HG03025 (cell line): ENCODE measurements around the gene WDR59.
"Not testable (repeated sequence)": the region's sequence is repeated elsewhere in the genome, so short reads cannot be mapped to it uniquely, and the experiment has no call there.

ENCODE experiments used
- ATAC-seq: cut with Tn5 transposase; IDR thresholded peaks from one replicate; pipeline ENCODE4 v1.9.1; 2021; ENCODE audit warnings: mild to moderate bottlenecking, moderate library complexity; ENCODE audit not compliant: unreplicated experiment, low FRiP score

The WDR59 gene

DNA sequence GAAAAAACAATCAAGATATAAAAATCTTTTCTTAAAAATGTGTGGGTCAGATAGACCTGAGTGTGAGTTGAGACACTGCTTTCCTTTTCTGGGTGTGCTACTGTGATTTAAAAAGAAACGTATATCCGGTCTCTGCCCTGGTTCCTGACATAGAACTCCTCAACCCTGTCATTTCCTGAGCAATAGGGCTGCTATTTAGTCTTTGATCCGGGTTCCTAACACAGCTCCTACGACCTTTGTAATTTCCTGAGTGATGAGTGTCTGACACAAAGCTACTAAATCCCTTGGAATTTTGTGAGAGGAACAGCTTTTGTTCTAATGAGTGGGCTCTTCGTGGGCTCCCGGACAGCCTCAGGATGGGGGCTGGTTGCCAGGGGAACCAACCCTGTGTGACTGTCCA, 116.4 kb downstream of the WDR59 start:
- no peak for ATAC-seq

DNA sequence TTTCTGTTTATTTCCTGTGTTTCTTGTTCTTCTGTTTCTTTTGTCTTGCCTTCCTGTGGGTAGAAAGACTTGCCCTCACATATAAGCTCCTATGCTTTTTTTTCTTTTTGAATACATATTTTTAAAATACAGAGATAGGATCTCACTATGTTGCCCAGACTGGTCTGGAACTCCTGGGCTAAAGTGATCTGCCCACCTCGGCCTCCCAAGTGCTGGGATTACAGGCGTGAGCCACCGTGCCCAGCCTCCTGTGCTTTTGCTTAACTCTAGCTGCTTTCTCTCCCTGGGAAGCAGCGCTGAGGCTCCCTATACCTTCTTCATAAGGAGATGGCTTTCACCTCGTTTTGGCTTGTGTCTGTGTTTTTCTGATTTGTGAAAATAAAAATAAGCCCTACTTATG, 116.9 kb downstream of the WDR59 start:
- ATAC-seq, result no peak

DNA sequence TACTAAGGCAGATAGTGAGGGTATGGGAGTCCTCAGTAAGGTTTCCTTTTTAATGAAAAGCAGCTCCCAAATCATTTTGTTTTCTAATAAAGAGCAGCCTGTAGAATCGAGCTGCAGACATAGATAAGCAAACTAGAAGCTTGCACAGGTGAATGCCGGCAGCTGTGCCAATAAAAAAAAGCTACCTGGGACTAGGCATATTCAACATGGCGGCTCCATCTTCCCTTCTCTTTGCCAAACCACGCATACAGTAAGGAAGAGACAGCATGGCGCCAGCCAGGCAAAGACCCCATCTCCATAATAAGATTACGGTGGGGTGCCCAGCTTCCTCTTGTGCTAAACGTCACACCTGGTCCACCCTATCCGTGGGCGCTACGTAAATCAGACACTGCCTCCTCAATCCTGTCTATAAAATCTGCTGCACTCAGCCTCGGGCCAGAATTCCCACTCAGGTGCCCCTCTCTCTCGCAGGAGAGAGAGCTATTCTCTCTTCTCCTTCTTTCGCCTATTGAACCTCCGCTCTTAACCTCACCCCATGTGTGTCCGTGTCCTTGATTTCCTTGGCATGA, 117.6 kb downstream of the WDR59 start:
- no peak for ATAC-seq

DNA sequence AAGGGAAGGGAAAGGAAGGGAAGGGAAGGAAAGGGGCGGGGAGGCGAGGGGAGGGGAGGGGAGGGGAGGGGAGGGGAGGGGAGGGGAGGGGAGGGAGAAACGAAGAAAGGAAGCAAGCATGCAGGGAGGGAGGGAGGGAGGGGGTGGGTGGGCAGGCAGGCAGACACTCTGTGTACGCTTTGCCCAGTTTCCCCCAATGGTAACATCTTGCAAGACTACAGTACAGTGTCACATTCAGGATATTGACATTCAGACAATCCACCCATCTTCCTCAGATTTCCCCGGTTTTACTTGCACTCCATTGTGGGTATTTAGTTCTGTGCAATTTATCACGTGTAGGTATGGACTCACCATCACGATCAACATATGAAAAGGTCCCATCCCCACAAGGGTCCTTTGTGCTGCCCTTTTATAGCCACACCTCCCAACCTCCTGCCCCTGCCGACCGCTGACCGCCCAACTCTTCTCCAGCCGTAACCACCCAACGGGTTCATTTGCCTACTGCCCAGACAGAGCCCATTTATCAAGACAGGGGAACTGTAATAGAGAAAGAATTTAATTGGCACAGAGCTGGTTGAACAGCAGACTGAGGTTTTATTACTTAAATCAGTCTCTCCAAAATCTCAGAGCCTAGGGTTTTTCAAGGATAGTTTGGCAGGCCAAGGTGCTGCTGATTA, 118.9 kb downstream of the WDR59 start:
- no peak for ATAC-seq

DNA sequence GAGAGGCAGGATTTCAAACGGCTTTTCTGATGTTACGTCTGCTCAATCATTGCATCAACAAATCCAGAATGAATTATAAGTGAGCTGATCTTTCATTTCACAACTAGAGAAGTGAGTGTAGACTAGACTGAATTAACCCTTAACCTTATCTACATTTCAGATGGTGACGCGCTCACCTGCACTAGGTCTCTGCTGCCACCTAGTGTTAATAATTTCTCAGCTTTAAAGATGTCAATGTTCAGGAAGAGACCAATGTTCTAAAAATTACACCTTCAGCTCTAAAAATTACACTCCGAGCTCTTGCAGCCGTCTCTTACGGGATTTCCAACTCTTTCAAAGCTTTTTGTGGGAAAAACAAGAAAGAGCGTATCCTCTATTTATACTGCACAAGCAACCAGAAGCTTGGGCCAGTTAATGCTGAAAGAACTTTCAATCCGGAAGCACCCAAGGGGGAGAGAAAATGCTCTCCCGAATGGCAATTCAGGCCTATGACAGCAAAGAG, 122.1 kb downstream of the WDR59 start:
- ATAC-seq, result no peak

DNA sequence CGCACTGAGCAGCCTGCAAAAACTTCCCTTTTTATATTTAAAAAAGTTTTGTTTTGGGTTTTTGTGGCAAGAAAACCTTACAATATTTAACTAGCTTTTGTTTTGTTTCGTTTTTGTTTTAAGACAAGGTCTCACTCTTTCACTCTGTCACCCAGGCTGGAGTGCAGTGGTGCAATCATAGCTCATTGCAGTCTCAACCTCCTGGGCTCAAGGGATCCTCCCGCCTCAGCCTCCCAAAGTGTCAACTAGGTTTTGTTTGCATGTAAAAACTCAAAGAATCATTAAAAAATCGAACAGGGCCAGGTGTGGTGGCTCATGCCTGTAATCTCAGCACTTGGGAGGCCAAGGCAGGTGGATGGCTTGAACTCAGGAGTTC, 132.4 kb downstream of the WDR59 start:
- ATAC-seq, result no peak

DNA sequence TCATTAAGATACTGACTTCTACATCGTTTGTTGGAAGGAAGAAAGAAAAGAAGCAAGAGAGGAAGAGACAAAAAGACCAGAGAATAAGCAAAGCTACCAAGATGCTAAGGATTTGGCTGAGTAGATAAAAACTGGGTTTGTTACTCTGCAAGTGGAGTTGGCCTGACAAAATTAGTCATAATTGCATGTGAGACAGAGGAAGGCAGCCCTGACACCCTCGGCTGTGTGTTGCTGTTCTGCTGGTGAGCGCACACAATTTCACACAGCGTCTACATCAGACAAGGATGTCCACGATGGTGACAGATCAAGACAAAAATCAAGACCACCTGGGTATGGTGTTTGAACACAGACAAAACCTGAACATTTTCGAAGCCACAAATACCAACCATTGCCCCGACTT, 134.9 kb downstream of the WDR59 start:
- no peak for ATAC-seq

DNA sequence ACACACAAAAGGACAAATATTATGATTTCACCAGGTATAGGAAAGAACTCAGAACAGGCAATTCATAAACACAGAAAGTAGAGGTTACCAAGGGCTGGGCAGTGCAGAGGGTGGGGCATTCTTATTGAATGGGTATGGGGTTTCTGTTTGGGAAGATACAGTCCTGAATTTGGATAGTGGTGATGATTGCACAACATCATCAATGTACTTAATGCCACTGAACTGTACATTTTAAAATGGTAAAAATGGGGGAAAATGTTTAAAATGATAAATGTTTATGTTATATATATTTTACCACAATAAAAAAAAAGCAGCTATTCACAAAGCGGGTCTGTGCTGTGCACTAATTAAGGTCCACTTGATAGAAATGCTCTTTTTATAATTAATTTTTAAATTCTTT, 137.7 kb downstream of the WDR59 start:
- no peak for ATAC-seq

DNA sequence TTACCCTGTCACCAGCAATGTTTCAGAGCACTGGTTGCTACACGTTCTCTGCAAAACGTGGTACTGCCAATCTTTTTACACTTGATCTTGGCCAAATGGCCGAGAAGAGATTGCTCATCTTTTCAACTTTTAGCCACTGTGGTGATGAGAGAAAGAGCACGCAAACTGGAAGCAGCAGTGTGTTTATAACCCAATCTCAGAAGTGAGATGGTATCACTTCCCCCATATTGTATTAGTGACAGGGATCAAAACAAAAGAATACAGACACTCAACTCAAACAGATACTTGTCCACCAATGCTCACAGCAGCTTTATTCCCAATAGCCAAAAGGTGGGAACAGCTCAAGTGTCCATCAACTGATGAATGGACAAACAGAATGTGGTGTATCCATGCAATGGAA, 138.2 kb downstream of the WDR59 start:
- peak; percentile 53 for ATAC-seq

DNA sequence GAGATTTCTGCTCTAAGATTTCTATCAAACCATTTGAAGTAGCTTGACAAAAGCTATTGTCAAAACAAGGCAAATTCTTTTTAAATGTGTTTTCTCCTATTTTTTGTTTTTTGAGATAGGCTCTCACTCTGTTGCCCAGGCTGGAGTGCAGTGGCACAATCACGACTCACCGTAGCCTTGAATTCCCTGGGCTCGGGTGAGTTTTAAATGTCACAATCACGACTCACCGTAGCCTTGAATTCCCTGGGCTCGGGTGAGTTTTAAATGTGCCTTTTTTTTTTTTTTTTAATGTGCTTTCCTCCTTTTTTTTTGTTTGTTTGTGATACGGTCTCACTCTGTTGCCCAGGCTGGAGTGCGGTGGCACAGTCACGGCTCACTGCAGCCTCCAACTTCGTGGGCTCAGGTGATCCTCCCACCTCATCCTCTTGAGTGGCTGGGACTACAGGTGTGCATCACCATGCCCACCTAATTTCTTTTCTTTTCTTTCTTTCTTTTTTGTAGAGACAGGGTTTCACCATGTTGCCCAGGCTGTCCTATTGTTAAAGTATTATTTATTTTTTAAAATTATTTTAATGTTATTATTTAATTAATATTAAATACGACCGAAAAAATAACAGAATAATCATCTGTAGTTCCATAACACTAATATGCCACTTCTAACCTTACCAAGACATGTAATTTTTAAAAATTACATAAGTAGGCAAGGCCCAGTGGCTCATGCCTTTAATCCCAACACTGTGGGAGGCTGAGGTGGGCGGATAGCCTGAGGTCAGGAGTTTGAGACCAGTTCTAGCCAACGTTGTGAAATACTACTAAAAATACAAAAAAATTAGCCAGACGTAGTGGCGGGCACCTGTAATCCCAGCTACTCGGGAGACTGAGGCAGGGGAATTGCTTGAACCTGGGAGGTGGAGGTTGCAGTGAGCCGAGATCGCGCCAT, 140.6 kb downstream of the WDR59 start:
- ATAC-seq, result no peak

DNA sequence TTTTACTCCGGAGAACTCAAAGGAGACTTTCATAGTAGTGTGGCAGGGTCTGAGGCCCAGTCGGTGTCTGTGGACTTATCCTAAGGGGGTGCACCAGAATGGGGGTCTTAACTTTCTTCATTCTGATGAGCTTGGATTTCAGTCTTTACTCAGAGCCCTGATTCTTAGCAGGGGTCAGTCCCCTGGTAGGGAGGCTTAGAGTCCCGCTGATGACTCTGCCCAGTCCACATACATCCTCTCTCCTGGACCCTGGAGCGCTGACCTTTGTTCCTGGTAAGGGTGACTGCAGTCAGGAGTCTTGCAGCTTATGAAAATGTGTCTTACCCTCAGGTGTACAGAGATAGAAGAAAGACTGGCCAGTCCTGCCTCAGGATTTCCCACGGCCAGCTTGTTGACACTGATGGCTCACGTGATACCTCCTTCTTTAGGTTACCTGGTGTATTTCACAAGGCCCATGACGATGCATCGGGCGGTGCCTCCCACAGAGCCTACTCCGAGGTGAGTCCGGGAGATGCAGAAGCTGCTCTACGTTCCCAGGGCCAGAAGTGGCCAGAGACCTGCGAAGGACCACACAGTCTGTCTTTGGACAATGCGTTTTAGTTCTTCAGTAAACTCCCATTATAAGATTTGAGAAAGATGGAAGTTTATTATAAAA, 141.4 kb downstream of the WDR59 start:
- not testable (repeated sequence) for ATAC-seq

DNA sequence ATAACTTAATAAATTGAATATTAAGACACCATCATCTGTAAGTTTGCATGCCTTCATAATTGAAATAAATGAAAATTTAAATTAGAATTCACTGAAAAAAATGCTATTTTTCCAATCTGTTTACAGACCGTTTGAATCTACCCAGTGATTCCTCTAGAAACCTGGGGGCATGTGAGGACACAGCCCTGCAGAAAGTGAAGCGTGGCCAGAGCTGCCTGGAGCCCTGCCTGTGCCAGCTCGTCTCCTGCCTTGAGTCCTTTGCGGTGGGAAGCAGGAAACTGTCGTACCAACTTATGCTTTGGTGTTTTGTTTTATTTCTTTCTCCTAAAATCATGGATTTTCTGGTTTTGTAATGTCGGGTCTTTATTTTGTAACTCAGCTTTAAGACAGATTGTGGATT, 142.5 kb downstream of the WDR59 start:
- ATAC-seq, result no peak

DNA sequence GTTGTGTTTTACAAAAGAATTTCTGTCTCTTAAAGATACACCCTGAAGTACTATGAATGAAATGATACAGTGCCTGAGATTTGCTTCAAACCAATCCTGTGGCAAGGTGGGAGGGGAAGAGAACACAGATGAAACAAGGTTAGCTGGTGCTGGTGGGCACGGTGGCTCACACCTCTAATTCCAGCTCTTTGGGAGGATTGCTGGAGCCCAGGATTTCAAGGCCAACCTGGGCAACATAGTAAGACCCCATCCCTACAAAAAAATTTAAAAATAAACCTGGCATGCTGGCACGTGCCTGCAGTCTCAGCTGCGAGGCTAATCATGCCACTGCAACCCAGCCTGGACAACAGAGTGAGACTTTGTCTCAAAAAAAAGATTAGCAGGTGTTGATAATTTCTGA, 143.0 kb downstream of the WDR59 start:
- ATAC-seq, result no peak

DNA sequence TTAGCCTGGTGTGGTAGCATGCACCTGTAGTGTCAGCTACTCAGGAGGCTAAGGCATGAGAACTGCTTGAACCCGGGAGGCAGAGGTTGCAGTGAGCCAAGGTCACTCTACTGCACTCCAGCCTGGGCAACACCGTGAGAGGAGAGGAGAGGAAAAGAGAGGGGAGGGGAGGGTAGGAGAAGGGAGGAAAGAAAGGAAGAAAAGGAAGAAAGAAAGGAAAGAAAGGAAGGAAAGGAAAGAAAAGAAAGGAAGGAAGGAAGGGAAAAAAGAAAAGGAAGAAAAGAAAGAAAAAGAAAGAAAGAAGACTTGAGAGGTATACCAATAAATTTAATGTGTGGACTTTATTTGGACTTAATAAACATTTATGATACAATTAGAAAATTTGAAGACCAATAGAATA, 143.5 kb downstream of the WDR59 start:
- ATAC-seq, result no peak

DNA sequence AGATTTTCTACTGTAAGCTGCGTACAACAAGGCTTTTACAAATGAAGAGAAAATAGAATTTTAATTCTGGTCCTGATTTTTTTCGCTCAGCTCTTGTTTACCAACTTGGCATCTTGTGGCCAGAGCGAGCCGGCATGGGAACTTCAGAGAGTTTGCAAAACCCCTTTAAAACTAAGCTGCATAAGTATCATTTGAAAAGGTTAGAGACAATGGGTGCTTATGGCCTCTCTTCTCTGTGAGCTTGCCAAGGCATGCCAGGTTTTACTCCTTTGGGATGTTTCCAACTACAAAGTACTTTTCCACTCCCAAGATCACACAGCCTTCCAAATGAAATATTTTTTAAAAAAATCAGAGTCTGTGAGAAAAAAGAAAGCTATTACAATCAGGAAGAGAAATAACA, 147.9 kb downstream of the WDR59 start:
- ATAC-seq, result no peak

DNA sequence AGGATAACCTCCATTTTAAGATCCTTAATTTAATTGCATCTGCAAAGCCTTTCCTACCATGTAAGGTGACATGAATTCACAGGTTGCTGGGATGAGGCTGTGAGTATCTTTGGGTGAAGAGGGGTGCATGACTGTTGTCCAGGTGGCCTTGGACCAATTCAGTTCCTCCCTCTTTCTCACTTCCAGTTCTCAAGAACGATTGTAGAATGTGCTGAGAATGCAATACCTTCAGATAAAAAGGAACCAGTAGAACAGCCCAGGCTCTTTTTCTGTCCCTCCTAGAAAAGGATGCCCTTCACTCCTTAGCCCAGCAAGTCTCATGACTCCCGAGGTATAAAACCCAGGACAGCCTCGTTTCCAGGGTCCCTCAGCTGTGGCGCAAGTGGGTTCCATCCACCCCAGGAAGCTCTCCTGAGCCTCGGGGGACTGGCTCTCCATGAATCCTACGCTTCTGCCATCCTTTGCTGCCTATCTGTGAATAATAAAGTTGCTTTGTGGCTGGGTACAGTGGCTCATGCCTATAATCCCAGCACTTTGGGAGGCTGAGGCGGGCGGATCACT, 148.7 kb downstream of the WDR59 start:
- ATAC-seq, result no peak

DNA sequence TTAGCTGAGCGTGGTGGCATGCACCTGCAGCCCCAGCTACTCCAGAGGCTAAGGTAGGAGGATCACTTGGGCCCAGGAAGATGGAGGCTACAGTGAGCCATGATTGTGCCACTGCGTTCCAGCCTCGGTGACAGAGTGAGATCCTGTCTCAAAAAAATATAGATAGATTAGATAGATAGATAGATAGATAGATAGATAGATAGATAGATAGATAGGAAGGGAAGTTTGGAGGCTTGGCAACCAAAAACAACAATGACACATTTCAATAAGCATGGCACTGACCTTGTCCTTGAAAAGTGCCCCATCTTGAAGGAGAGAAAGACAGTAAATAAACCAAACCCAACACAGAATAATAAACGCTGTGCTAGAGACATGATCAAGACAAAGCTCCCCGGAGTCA, 152.7 kb downstream of the WDR59 start:
- ATAC-seq, result no peak

DNA sequence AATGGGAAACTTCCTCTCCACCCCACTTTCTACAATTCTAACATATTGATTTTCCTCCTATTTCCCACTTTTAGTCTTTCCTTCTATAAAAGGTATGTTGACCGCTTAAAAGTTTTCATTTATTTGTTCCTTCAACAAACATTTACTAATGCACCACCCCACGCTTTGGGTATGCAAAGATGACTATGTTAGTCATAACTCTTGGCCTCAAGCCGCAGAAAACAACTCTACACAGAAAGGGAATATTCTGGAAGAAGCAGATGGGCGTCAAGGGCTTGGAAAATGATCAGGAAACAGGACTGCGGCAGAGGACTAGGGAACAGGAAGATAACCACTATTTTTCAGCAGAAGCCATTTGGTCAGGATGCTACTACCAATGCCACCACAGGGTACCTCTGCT, 153.5 kb downstream of the WDR59 start:
- no peak for ATAC-seq

DNA sequence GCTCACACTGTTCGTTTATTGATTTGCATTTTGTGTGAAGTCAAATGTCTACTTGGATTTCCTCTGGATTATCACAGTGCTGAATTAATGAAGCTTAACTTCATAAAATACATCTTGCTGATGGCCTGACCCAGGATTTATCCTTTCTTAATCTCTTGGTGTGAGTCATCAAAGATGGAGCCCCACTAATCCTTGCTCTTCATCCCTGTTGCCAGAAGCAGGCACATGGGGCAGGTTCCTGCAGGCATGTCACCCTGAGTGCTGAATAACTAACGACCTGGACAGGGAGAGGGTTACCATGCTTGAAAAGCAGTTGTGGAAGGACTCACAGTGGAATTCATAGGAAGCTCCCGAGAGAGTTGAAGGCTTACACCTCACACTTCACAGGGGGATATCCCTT, 154.3 kb downstream of the WDR59 start:
- ATAC-seq, result no peak

DNA sequence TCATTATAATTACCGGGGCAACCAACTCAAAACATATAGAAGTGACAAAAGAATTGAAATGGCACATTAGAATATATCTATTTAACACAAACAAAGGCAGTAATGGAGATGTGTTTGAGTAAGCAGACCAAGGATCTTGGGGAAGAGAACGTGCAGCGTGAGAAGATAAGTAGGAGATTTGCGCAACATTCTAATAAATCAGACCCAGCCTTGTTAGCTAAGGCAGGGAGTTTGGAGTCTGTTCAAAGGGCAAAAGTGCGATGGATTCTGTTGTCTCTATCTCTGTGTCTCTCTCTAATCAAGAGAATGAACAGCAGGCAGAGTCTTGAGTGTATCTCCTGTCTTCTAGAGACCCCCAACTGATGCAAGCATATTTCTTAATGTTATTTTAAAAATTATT, 155.3 kb downstream of the WDR59 start:
- ATAC-seq, result no peak

DNA sequence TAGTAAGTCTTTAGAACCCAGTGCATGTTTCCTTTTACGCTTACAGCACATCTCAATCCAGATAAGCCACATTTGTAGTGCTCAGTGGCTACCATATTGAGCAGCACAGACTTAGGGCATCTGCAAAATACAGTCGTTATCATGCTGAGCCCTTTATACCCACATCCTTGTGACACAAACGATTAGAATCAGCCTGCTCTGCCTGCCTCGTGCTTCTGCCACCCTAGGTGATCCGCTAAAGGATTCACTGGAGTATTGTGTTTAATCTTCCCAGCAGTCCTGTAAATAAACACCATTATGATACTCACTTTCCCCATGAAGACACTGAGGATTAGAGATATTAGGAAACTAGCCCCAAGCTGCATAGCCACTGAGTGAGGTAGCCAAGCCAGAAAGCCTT, 159.0 kb downstream of the WDR59 start:
- ATAC-seq, result no peak
